Fibroblast of mammary gland (primary cell): ENCODE measurements around the gene ZC3HAV1.

Source experiments
- DNase-seq: peaks from one replicate; pipeline ENCODE4 v3.0.0-alpha.2; 2010; ENCODE audit warnings: low read depth
- H3K4me3 ChIP-seq: 2 replicates; pipeline ENCODE4 v1.5.1; 2011; ENCODE audit warnings: low read depth, mild to moderate bottlenecking, low read length, moderate library complexity; ENCODE audit not compliant: control insufficient read depth
- TF ChIP-seq, protein P1 (sequence below): conservative IDR thresholded peaks from 2 replicates; pipeline ENCODE4 v1.5.1; 2011; ENCODE audit warnings: low read depth, low read length, inconsistent platforms; ENCODE audit not compliant: control insufficient read depth, insufficient read depth

The ZC3HAV1 gene

DNA sequence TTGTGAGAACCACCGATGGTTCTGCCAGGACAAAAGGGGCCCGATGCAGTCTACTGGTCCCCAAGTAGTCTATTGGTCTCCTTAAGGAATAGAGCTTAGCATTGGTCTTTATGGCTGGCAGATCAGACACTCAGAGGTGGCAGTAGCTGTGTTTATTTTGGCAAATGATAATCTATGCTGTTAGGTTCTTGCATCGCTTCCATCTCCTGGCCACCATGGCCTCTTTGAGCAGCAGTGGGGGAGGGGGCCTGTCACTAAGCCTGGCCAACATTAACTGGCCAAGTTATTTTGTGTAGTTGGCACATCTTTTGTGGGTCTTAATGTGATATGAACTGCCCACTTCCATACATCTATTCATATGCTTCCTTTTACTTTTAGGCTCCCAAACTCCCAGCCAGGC, 4.5 kb upstream of the ZC3HAV1 start:
- no peak for DNase-seq
- H3K4me3 ChIP-seq, result no peak overlapping the region
- TF ChIP-seq, protein P1, sequence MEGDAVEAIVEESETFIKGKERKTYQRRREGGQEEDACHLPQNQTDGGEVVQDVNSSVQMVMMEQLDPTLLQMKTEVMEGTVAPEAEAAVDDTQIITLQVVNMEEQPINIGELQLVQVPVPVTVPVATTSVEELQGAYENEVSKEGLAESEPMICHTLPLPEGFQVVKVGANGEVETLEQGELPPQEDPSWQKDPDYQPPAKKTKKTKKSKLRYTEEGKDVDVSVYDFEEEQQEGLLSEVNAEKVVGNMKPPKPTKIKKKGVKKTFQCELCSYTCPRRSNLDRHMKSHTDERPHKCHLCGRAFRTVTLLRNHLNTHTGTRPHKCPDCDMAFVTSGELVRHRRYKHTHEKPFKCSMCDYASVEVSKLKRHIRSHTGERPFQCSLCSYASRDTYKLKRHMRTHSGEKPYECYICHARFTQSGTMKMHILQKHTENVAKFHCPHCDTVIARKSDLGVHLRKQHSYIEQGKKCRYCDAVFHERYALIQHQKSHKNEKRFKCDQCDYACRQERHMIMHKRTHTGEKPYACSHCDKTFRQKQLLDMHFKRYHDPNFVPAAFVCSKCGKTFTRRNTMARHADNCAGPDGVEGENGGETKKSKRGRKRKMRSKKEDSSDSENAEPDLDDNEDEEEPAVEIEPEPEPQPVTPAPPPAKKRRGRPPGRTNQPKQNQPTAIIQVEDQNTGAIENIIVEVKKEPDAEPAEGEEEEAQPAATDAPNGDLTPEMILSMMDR, result no peak

DNA sequence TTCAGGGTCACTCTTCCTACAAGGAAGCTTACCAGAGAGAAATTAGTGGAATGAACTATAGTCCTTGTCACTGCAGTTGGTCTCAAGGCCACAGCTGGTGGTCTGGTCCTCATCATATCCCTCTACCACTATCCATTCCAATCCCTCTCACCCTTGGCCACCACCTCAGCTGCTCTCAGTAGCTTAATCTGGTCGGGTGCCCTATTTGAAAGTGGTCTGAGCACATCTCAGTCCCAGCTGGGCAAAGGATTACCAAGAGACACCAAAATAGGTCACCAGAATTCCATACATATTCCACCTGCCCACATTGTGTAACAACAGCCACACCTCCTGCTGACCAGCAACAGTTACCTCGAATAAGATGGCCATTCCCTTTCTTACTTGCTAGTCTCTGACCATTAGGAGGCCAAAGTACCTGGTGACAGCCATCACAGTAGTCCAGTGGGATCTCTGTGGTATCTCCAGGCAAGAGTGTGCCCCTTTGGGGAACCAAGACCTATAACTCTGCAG, 3.3 kb upstream of the ZC3HAV1 start:
- DNase-seq, result no peak
- TF ChIP-seq, protein P1, result no peak
- no peak overlapping the region for H3K4me3 ChIP-seq

DNA sequence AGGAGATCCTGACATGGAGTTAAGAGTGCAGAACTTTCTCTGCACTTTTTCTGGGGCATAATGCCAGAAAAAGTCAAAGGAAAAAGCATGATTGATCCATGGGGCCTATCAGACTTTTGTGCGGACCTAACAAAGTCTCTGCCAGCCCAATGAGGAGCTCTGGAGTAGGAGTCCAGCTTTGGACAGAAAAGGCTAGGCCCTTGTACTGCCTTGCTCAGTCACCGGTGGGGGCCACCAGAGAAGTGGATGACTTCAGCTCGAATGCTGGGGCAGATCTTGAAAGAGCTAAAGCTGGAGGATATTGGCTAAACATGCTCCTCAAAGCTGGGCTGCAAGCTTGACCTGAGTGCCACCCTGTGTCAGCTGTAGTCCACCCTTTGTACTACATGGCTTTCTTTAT, 2.8 kb upstream of the ZC3HAV1 start:
- TF ChIP-seq, protein P1, result no peak
- H3K4me3 ChIP-seq, result no peak overlapping the region
- DNase-seq, result no peak

DNA sequence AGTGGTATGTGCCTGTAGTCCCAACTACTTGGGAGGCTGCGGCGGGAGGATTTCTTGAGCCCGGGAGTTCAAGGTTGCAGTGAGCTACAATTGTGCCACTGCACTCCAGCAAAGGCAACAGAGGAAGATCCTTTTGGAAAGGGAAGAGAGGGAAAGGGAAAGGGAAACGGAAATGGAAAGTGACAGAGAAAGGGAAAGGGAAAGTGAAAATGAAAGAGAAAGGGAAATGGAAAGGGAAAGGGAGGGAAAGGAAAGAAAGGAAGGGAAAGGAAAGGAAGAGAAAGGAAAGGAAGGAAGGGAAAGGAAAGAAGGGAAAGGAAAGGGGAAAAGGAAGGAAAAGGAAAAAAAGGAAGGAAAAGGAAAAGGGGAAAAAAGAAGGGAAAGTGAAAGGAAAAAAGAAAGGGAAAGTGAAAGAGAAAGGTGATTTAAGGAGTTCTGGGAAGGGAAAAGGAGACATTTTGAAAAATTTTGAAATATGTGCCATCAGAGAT, 2.3 kb upstream of the ZC3HAV1 start:
- H3K4me3 ChIP-seq, result no peak overlapping the region

DNA sequence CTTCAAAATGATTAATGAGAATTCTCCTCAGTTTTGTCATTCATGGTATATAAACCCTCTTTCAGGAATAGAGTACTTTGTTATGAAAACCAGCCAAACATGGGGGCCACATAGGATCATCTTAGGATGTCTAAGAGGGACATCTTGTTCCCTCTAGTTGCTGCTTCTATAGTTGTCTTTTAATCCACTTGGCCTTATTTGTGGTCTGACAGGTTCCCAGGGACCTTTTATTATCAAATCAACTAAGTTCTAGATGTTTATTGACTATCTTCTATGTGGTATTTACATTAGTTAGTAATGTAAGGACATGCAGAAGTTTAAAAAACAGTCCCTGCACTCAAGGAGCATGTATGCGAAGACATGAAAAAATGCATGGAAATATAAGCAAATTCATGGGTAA, 1.6 kb upstream of the ZC3HAV1 start:
- TF ChIP-seq, protein P1, result no peak
- no peak for DNase-seq
- H3K4me3 ChIP-seq, result no peak overlapping the region

More for the DNA sequence above, 2.3 kb upstream of the ZC3HAV1 start:
- DNase-seq, result no peak
- TF ChIP-seq, protein P1, result no peak

DNA sequence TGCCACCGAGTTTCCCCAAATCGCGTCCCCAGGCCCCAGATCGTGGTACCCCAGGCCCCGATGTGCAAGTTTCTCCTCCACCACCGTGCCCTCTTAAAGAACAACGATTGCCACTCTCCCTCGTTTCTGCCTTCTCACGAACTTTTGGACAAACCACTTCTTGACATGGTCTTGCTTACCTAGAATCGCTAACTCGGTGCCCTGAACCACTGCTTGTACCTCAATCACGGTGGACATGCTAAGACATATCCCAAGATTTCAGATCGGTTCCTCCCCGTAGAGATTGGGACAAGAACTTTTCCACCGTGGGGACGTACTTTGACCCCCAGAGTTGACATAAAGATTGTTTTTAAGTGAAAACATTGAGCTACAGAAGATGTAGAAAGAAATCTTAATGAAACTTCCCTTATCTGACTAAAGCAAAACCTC, 477 bp upstream of the ZC3HAV1 start:
- TF ChIP-seq, protein P1, result no peak
- peak overlapping the region; percentile 88 for H3K4me3 ChIP-seq
- DNase-seq, result no peak
